ENCODE results near the gene MINDY1.

DNA sequence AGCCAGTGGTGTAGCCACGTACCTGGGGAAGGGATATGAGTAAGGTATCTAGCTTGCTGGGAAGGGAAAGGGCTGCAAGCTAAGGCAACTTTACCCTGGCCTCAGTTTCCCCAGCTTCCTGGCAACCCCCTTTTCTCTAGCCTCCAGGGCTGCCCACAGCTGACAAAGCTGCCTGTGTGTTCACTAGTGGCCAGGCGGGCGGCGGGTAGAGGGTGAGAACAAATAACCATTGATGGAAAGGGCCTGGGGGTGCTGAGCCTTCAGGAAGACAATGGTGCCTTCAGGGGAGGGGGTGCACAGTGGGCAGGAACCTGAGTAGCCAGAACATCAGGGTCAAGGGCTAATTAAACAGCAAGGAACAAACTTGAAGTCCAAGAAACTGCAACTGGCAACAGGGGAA, 38.2 kb downstream of the MINDY1 start:
- no peak for TF ChIP-seq POLR2AphosphoS5 (IDR thresholded peaks at IDR 0.05)
- TF ChIP-seq POLR2A (IDR thresholded peaks at IDR 0.05) = no peak

Measured in breast epithelium (tissue), 3 donors.